ENCODE measurements around the gene RDH11. TPM values are rescaled to one million over a fixed set of nuclear protein-coding genes. Genes with fewer than 3 reads are reported as not detected.
A peak's percentile ranks its signal among the peaks of the same experiment; 100 is the strongest.

The RDH11 gene
- total RNA-seq, 1 donor from 2014 or later = 25.1 TPM

- Histone ChIP-seq H3K4me3 (no peak overlapping the region), H3K36me3 (peaks cover 21 to 37% of the 10 kb centered on the region in 2 donors), H3K9me3 (no peaks in the 10 kb centered on the region), H3K4me1 (no peaks in the 10 kb centered on the region), H3K27me3 (no peaks in the 10 kb centered on the region), H3K27ac (no peak overlapping the region)
- DNase-seq (ENCODE audit: low spot score in 2 of 2) = no peak
- intact Hi-C loops (cut with DNase I) = no loop called here
- TF ChIP-seq CTCF (IDR thresholded peaks at IDR 0.05) = no peak
These were observed 14.6 kb downstream of the RDH11 start for GRCh38 chr14:67680941-67681340.

- TF ChIP-seq CTCF (IDR thresholded peaks at IDR 0.05) = no peak
- H3K9me3 ChIP-seq = no peaks in the 10 kb centered on the region
- H3K36me3 ChIP-seq = peaks cover 17 to 29% of the 10 kb centered on the region in 2 donors
These were observed 15.4 kb downstream of the RDH11 start for GRCh38 chr14:67680121-67680602.

GRCh38 chr14:67679006-67679405 is 16.6 kb downstream of the RDH11 start:
- no peak for TF ChIP-seq CTCF (IDR thresholded peaks at IDR 0.05)
- Histone ChIP-seq H3K4me3 (no peak overlapping the region), H3K4me1 (peaks cover 0 to 3% of the 10 kb centered on the region in 2 donors), H3K36me3 (peaks cover 6 to 20% of the 10 kb centered on the region in 2 donors), H3K27me3 (no peaks in the 10 kb centered on the region), H3K27ac (no peak overlapping the region), H3K9me3 (no peaks in the 10 kb centered on the region)
- intact Hi-C loops (cut with DNase I) = no loop called here
- DNase-seq (ENCODE audit: low spot score in 2 of 2) = no peak

More at GRCh38 chr14:67680121-67680602, 15.4 kb downstream of the RDH11 start:
- no peak for DNase-seq (ENCODE audit: low spot score in 2 of 2)
- intact Hi-C loops (cut with DNase I) = no loop called here
- Histone ChIP-seq H3K4me3 (no peak overlapping the region), H3K27me3 (no peaks in the 10 kb centered on the region), H3K4me1 (peaks cover 0 to 2% of the 10 kb centered on the region in 2 donors), H3K27ac (no peak overlapping the region)

GRCh38 chr14:67675219-67675582 is 20.4 kb downstream of the RDH11 start:
- Histone ChIP-seq H3K27ac (peak overlapping the region; percentile 96 to 100), H3K4me1 (peaks cover 3 to 25% of the 10 kb centered on the region in 2 donors), H3K4me3 (peak overlapping the region; percentile 86 to 97), H3K27me3 (no peaks in the 10 kb centered on the region), H3K9me3 (no peaks in the 10 kb centered on the region), H3K36me3 (peaks cover under 1 to 13% of the 10 kb centered on the region in 2 donors)
- TF ChIP-seq CTCF (IDR thresholded peaks at IDR 0.05) = no peak
- DNase-seq (ENCODE audit: low spot score in 2 of 2) = no peak
- intact Hi-C loops (cut with DNase I) = loop anchor here (2.0 kb wide), 2 partner anchors 20 to 56 kb away; partner anchors contain the start of genes ARG2 and RDH11

GRCh38 chr14:67674480-67675218 is 20.9 kb downstream of the RDH11 start, which contains the start of gene VTI1B:
TSS of gene VTI1B (minus strand) at chr14:67674632. CDS start at chr14:67674489, 143 bp downstream.
- peak in 1 of 2 donors; percentile 84 for DNase-seq (ENCODE audit: low spot score in 2 of 2)
- H3K27ac ChIP-seq = peak within 1 kb of the TSS; percentile 96 to 100
- no peaks in the 10 kb centered on the region for H3K9me3 ChIP-seq
- peaks cover 3 to 25% of the 10 kb centered on the region in 2 donors for H3K4me1 ChIP-seq
- peak in 1 of 3 experiments; percentile 8 for TF ChIP-seq CTCF (IDR thresholded peaks at IDR 0.05)
- H3K27me3 ChIP-seq = no peaks in the 10 kb centered on the region
- H3K36me3 ChIP-seq = peaks cover 0 to 13% of the 10 kb centered on the region in 2 donors
- intact Hi-C loops (cut with DNase I) = loop anchor here (1.0 to 2.0 kb wide), 3 partner anchors 20 to 74 kb away; partner anchors contain the start of genes ARG2, PIGH and RDH11
- H3K4me3 ChIP-seq = peak within 1 kb of the TSS; percentile 86 to 97
